ENCODE results near the gene TGFBR3. TPM values are rescaled to one million over a fixed set of nuclear protein-coding genes. Genes with fewer than 3 reads are reported as not detected.

The TGFBR3 gene
- total RNA-seq, 1 experiment from 2014 or later: 14.5 TPM

GRCh38 chr1:91883470-91883869 is 2.5 kb downstream of the TGFBR3 start:
- intact Hi-C loops (cut with micrococcal nuclease; ENCODE audit: unreplicated experiment): no loop called here
- peak; percentile 90 for TF ChIP-seq TCF7L2 (IDR thresholded peaks at IDR 0.05; ENCODE audit: low read depth, low read length)
- no peak for TF ChIP-seq POLR2AphosphoS5 (IDR thresholded peaks at IDR 0.05; ENCODE audit: low read depth, low read length)
- TF ChIP-seq CTCF (IDR thresholded peaks at IDR 0.05): peak; percentile 60; the same call in 1 of the 2 replicates
- no peaks in the 10 kb centered on the region for H3K9me3 ChIP-seq (ENCODE audit: control insufficient read depth, insufficient read depth, low read depth, low read length)
- peak overlapping the region; percentile 77 for H3K27ac ChIP-seq (ENCODE audit: low read length)
- H3K36me3 ChIP-seq (ENCODE audit: control insufficient read depth, insufficient read depth, low read length): no peaks in the 10 kb centered on the region
- no peak for ATAC-seq
- H3K4me1 ChIP-seq (ENCODE audit: control insufficient read depth, insufficient read depth, low read length): peaks cover 32% of the 10 kb centered on the region
- H3K4me3 ChIP-seq (ENCODE audit: low read depth in 2 of 2, low read length in 2 of 2): peak overlapping the region; percentile 25 to 68; a peak in 3 of 4 replicates
- H3K27me3 ChIP-seq (ENCODE audit: control insufficient read depth, insufficient read depth, low read length): no peaks in the 10 kb centered on the region
- in situ Hi-C loops (cut with HindIII; ENCODE audit: low pct_unique_long_range_greater_than_20kb, low sequenced_read_pairs): no loop called here
- ChIA-PET CTCF (interaction anchor here (0.6 to 0.7 kb wide), 5 partner anchors 9 to 412 kb away, joined by 3 to 9 read pairs (median 4); no protein-coding TSS in a partner anchor), POLR2A (no interaction called here)
- BruUV-seq (replicated peaks): TSS peak; percentile 66
- no peak for DNase-seq (ENCODE audit: low read depth, low spot score)

GRCh38 chr1:91881280-91881679 is 4.7 kb downstream of the TGFBR3 start:
- Histone ChIP-seq H3K4me1 (ENCODE audit: control insufficient read depth, insufficient read depth, low read length) (peaks cover 53% of the 10 kb centered on the region), H3K27ac (ENCODE audit: low read length) (peak overlapping the region; percentile 76; the same call in 1 of the 2 replicates), H3K4me3 (ENCODE audit: low read depth in 2 of 2, low read length in 2 of 2) (no peak overlapping the region), H3K27me3 (ENCODE audit: control insufficient read depth, insufficient read depth, low read length) (no peaks in the 10 kb centered on the region), H3K9me3 (ENCODE audit: control insufficient read depth, insufficient read depth, low read depth, low read length) (no peaks in the 10 kb centered on the region), H3K36me3 (ENCODE audit: control insufficient read depth, insufficient read depth, low read length) (no peaks in the 10 kb centered on the region)
- no peak for ATAC-seq
- no peak for DNase-seq (ENCODE audit: low read depth, low spot score)
- in situ Hi-C loops (cut with HindIII; ENCODE audit: low pct_unique_long_range_greater_than_20kb, low sequenced_read_pairs): no loop called here
- ChIA-PET CTCF (no interaction called here), POLR2A (no interaction called here)
- BruUV-seq (replicated peaks): no TSS peak
- TF ChIP-seq REST (IDR thresholded peaks at IDR 0.05; ENCODE audit: insufficient read depth in 1 of 2, low read depth in 2 of 2, low read length in 1 of 2): no peak
- TF ChIP-seq CTCF (IDR thresholded peaks at IDR 0.05): no peak
- TF ChIP-seq SIN3A (IDR thresholded peaks at IDR 0.05; ENCODE audit: borderline replicate concordance, insufficient read depth, low read depth, low read length): no peak
- TF ChIP-seq POLR2AphosphoS5 (IDR thresholded peaks at IDR 0.05; ENCODE audit: low read depth, low read length): no peak
- no peak for TF ChIP-seq TCF7L2 (IDR thresholded peaks at IDR 0.05; ENCODE audit: low read depth, low read length)
- intact Hi-C loops (cut with micrococcal nuclease; ENCODE audit: unreplicated experiment): no loop called here

Data from Panc1 (cell line).